Measurements from ENCODE around the gene FBXO40. TPM values are rescaled to one million over a fixed set of nuclear protein-coding genes. Genes with fewer than 3 reads are reported as not detected.

Gene FBXO40
- total RNA-seq, 6 experiments from 2014 or later, result 0.07 to 0.10 TPM; not detected in 4

- peaks cover 0 to 6% (median 1%) of the 10 kb centered on the region in 4 donors for H3K36me3 ChIP-seq
- intact Hi-C loops (cut with DNase I), result no loop called here
- H3K4me3 ChIP-seq, result no peak overlapping the region
- no peaks in the 10 kb centered on the region for H3K9me3 ChIP-seq
- TF ChIP-seq POLR2A (IDR thresholded peaks at IDR 0.05) (no peak), CTCF (IDR thresholded peaks at IDR 0.05) (no peak)
- DNase-seq (no peak), ATAC-seq (no peak)
- 82% methylated on average over 1 of the region's 1 CpG for WGBS (ENCODE audit: insufficient coverage, low coverage, low lambda C conversion rate, missing lambda C conversion rate)
- H3K27ac ChIP-seq, result no peak overlapping the region
- H3K4me1 ChIP-seq, result peaks cover 0 to 3% (median 0%) of the 10 kb centered on the region in 4 donors
- no peaks in the 10 kb centered on the region for H3K27me3 ChIP-seq
Measured at GRCh38 chr3:121637922-121638321, 44.7 kb downstream of the FBXO40 start.

- DNase-seq, result no peak
- intact Hi-C loops (cut with DNase I), result no loop called here
- TF ChIP-seq CTCF (IDR thresholded peaks at IDR 0.05), result no peak
- TF ChIP-seq POLR2A (IDR thresholded peaks at IDR 0.05), result no peak
- Histone ChIP-seq H3K4me1 (peaks cover 0 to 8% (median 0%) of the 10 kb centered on the region in 4 donors), H3K4me3 (no peak overlapping the region), H3K27ac (no peak overlapping the region), H3K9me3 (no peaks in the 10 kb centered on the region), H3K36me3 (peaks cover 0 to 6% (median 0%) of the 10 kb centered on the region in 4 donors), H3K27me3 (no peaks in the 10 kb centered on the region)
- ATAC-seq, result no peak
- 84% methylated on average over 2 of the region's 2 CpGs for WGBS (ENCODE audit: insufficient coverage, low coverage, low lambda C conversion rate, missing lambda C conversion rate)
Measured at GRCh38 chr3:121641127-121641526, 47.9 kb downstream of the FBXO40 start.

GRCh38 chr3:121642601-121643314, 49.6 kb downstream of the FBXO40 start:
- DNase-seq (no peak), ATAC-seq (peak in 3 of 4 donors; percentile 43 to 78 (median 58))
- 59% methylated on average over 9 of the region's 9 CpGs for WGBS (ENCODE audit: insufficient coverage, low coverage, low lambda C conversion rate, missing lambda C conversion rate)
- Histone ChIP-seq H3K9me3 (no peaks in the 10 kb centered on the region), H3K4me3 (no peak overlapping the region), H3K27ac (peak overlapping the region in 1 of 3 donors; percentile 3), H3K36me3 (peaks cover 0 to 6% (median 0%) of the 10 kb centered on the region in 4 donors), H3K27me3 (no peaks in the 10 kb centered on the region), H3K4me1 (peaks cover 0 to 8% (median under 1%) of the 10 kb centered on the region in 4 donors)
- intact Hi-C loops (cut with DNase I), result no loop called here
- TF ChIP-seq CTCF (IDR thresholded peaks at IDR 0.05), result no peak
- no peak for TF ChIP-seq POLR2A (IDR thresholded peaks at IDR 0.05)

- DNase-seq (no peak), ATAC-seq (no peak)
- H3K27ac ChIP-seq, result no peak overlapping the region
- H3K36me3 ChIP-seq, result peaks cover 0 to 6% (median 0%) of the 10 kb centered on the region in 4 donors
- no peaks in the 10 kb centered on the region for H3K27me3 ChIP-seq
- H3K9me3 ChIP-seq, result no peaks in the 10 kb centered on the region
- H3K4me1 ChIP-seq, result peaks cover 0 to 23% (median 8%) of the 10 kb centered on the region in 4 donors
- TF ChIP-seq CTCF (IDR thresholded peaks at IDR 0.05), result no peak
- TF ChIP-seq POLR2A (IDR thresholded peaks at IDR 0.05), result no peak
- WGBS (ENCODE audit: insufficient coverage, low coverage, low lambda C conversion rate, missing lambda C conversion rate), result 94% methylated on average over 3 of the region's 5 CpGs
- no peak overlapping the region for H3K4me3 ChIP-seq
- intact Hi-C loops (cut with DNase I), result no loop called here
Measured at GRCh38 chr3:121645054-121645453, 51.9 kb downstream of the FBXO40 start.

Data from right lobe of liver (tissue), 6 donors.